Activated CD4-positive, alpha-beta T cell treated with anti-CD3 and anti-CD28 coated beads, Interleukin-2, amount 50 U/mL, for 4 hours (primary cell): Measurements from ENCODE around the gene APBB2.
"Not testable (repeated sequence)": the region's sequence is repeated elsewhere in the genome, so short reads cannot be mapped to it uniquely, and the experiment has no call there.

Source experiments
- DNase-seq, 2 experiments: peaks; one replicate each; pipeline ENCODE4 v3.0.0-alpha.2; 2020

Gene APBB2

DNA sequence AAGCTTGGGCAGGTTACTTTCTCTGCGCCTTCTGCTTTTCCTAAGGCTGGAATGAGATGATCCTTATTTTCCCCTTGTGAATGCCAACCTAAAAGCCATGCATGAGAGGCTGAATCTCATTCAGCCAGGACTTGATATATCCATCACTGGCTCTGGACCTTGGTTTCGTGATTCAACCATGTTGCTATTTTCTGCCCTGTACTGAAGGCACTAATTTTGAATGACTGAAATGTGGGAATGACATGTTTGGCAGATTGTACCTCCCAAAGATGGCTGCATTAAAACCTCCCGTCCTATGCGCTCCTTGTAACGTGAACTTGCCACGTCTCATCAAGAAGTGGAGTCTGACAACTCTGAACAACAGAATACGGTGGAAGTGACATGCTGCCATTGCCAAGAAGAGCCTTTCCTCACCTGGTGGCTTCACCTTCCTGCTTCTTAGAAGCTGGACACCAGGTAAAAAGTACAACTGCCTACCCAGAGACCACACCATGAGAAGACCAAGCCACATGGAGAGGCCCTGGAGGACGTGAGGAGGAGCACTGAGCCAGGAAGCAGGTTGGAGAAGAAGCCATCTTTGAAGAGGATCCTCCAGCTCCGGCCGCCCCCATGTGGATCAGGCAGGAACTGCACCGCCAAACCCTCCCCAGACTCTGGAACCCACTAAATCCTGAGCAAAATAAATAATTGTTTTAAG is 290.1 kb downstream of the APBB2 start:
- DNase-seq, result peak; percentile 58 to 64

DNA sequence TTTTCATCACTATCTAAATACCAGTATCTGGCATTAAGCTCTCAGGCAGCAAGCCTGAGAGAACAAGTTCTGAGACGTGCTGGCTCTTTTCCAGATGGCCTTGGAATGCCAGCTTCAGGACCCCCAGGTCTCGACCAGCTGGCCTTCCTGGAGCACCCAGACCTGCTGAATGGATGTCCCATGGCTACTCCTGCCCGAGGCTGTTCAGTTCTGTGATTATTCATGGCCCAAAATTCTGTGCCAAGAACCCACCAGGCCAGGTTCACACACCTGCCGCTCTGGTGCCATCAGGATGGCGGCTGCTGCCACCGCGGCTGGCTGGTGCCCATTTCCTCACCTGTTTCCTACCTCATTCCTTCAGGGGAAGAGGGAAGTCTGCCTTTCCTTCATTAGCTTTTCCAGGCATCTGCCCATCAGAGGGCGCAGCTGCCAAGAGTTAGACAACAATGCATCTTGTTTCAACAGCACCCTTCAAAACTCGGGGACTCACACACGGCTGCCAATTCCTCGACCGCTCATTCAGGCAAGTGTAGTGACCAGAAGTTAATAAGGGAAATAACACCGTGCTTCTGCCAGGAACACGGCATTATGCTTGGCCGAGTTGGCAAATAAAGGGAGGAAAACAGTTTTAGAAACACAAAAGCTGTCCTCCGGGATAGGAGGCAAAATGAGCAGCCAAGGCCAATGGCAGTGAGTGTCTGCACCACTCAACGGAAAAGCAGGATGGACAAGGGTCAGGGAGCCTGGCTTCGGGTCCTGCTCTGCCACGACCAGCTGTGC is 290.8 kb downstream of the APBB2 start:
- DNase-seq, result no peak

DNA sequence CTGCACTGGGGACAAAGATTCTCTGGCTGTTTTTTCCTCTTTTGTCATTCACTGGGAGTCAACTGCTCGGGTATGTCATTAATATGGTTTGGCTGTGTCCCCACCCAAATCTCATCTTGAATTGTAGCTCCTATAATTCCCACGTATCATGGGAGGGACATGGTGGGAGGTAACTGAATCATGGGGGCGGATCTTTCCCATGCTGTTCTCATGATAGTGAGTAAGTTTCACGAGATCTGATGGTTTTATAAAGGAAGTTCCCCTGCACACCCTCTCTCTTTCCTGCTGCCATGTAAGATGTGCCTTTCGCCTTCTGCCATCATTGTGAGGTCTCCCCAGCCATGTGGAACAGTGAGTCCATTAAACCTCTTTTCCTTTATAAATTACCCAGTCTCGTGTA is 294.4 kb downstream of the APBB2 start:
- not testable (repeated sequence) for DNase-seq

- no peak for DNase-seq
Observed at GRCh38 chr4:40918330-40918729, 296.0 kb downstream of the APBB2 start.

DNA sequence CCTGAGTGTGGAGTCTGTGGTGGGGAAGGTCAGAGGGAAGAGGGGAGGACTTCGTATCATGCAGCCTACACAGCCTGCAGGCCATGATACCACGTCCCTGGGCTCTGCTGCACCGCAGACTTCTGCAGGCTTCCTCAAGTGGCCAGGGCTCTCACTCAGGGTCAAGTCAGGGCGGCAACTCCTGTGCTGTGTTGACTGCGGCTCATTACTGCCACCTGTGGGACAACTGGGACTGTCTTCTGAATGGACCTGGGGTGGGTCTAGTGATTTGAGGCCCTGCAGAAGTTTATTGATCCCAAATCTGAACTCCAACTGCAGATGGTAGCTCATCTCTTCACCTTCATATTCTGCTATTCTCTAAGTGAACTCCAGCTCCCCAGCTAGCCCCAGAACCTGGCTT is 297.5 kb downstream of the APBB2 start:
- peak in 1 of 2 experiments; percentile 13 for DNase-seq

GRCh38 chr4:40916218-40916555 is 298.2 kb downstream of the APBB2 start:
- DNase-seq, result no peak

DNA sequence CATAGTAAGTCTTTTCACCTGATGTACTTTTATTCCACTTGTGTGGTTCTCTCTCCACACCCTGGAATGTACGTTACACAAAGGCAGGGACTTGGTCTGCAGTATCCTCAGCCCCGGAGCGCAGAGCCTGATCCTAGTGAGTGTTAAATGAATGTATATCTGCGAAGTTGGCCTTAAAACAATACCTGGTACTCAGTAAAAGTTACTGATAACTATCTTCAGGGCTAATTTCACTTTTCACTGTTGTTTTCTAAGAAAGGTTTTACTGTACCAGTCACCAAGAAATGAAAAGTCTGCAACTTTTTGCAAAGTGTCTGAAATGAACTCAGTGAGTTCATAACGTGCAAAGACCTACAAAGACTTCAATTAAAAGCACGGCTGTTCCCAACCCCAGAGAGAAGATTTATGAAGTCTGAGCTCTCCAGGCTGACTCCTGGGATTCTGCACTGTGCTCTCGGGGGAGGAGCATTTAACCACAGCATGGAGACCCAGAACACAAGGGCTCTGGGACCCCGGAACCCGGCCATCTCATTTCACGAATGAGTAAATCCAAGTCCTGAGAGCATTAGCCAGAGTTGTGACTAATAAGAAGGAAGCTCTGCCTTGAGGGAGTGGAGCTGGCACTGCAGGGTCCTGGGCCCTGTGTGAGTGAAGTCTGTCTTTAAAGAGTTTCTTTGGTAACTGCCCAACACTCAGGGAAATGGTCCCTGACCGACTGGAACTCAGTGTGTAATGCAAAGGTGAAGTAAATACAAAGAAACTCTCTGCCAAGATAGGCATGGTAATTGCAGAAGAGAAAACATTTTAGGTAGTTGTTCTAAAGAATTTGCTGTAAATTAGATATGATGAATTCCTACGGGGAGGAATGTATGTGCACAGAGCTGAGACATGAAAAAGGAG is 298.8 kb downstream of the APBB2 start:
- DNase-seq, result no peak

GRCh38 chr4:40912460-40913184 is 301.7 kb downstream of the APBB2 start:
- no peak for DNase-seq

DNA sequence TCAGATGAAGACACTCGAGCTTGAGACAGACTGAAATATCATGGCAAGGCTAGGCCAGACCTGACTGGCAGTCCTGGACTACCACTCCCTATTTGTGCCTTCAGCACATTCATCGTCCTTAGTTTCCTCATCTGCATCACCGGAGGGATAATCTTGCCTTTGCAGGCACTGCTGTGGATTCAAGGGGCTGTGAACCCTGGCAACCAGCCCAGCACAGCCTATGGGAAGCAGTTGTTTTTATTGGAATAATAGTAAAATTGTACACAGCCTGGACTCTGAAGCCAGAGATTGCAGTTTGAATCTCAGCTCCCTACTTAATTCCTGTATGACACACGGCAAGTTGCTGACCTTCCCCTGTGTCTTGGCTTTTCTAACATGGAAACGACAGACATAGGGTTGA is 303.6 kb downstream of the APBB2 start:
- DNase-seq, result no peak

DNA sequence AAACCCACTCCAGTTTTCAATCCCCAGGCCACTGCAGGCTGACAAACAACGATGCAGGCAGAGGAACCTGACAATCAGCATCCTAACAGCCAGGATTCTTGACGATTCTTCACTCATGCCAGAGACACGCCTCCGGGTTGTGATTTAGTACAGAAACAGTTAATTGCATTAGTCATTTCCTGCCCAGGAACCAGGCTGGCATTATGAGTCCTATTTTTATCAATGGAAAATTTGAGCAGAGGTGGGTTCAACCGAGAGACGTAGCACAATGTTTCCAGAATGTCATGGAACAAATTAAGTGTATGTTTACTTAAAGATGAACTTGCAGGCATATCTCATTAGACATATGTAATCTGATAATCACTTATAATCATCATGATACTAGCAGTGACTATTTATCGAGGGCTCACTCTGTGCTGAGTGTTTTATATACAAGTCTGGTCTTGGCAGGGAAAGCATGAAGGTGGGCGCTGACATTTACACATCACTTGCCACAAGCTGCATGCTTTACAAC is 304.9 kb downstream of the APBB2 start:
- DNase-seq, result peak in 1 of 2 experiments; percentile 27

DNA sequence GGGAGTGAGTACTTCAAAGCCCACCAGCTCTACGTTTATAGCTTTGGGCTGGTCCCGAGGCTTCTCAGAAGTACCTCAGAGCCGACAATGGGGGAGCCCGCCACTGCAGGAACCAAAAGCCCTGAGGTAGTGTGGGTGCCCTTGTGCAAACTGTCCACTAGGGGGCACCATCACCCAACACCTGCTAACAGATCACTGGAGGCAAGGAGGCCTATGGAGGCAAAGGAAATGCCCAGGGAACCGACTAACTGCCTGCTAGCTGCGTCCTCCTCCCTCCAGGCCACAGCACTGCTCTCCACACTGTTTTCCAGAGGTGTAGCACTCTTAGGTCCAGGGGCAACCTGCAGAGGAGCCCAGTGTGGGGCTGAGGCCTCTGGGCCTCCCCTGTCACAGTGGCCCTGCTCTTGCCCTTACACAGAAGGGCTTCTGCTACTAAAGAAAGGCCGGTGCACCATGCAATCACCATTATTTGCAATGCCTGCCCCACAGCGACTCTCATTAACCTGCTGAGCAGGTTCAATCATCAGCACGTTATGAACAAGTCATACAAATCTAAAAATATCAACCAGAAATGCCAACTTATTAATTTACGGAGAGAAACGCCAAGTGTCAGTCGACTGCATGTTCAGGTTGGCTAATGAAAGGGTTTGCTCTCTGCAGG is 305.5 kb downstream of the APBB2 start:
- DNase-seq, result peak; percentile 51 to 53

DNA sequence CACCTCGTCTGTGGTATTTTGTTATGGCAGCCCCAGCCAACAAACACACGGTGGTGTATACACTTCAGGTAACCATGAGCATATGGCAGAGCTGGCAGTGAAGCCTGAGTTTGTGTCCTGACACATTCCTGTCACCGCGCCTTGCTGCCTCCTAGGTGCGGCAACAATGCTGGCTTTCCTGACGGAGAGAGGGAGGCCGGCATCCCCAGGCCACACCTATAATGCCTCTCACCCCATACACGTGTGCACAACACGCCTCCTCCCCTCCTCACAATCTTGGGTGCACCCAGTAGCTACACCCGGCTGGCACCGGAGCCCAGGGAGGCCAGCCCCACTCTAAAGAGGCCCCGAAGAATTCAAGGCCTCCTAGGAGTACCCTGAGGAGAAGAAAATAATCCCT is 306.0 kb downstream of the APBB2 start:
- no peak for DNase-seq

GRCh38 chr4:40905414-40905813 is 308.9 kb downstream of the APBB2 start:
- DNase-seq, result no peak

DNA sequence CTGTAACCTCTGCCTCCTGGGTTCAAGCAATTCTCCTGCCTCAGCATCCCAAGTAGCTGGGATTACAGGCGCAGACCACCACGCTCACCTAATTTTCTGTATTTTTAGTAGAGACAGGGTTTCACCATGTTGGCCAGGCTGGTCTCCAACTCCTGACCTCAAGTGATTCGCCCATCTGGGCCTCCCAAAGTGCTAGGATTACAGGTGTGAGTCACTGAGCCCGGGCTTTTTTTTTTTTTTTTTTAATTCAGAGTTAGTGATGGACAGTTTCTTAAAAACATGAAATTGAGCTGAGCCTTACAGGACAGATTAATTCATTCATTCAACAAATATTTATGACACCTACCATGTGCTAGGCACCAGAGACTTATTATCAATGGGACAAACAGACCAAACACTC is 313.8 kb downstream of the APBB2 start:
- DNase-seq, result not testable (repeated sequence)

DNA sequence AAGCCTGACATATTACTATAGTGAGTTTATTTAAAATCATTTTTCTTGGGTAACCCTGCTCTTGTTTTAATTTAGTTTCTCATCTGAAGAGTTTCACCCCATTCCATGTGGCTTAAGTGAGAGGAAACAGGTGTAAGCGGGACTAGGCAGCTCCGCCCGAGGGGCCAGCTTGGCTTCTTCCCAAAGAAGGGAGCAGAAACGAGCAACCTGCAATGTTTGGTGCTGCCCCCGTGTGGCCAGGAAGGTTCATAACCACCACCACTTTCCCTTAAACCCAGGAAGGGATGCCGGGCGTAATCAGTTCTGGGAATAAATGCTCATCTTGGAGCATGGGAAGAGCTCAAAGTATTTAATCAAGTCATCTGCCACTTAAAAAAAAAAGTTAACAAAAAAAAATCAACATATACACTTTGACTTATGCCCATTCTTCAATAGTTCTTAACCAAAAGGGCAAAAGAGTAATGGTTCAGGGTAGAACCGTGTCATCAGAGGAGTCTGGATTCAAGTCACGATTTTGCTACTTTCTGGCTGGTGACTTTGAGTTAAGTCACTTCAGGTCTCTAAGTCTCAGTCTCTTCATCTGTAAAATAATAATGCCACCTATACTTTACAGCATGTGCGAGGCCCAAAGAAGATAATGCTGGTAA is 316.7 kb downstream of the APBB2 start:
- DNase-seq, result peak; percentile 54 to 58

GRCh38 chr4:40890764-40891163 is 323.6 kb downstream of the APBB2 start:
- DNase-seq, result no peak

DNA sequence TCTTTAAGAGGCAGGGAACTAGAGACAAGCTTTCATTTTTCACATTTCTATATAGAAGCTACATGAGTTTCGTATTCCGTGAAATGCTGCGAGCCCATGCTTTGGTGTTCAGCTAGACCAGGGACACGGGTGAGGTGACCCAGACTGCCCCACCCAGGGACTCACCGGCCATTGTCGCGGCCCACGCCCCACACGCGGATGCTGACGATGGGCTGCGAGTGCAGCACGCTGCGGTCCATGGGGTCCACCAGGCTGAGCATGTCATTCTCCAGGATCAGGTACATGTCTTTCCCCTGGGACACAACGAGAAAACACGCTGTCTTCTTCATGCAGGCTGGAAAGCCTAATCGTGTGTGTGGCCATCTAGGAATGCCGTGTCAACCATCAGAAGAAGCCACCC is 324.1 kb downstream of the APBB2 start:
- DNase-seq, result no peak

- no peak for DNase-seq
Observed at GRCh38 chr4:40888933-40889332, 325.4 kb downstream of the APBB2 start.

DNA sequence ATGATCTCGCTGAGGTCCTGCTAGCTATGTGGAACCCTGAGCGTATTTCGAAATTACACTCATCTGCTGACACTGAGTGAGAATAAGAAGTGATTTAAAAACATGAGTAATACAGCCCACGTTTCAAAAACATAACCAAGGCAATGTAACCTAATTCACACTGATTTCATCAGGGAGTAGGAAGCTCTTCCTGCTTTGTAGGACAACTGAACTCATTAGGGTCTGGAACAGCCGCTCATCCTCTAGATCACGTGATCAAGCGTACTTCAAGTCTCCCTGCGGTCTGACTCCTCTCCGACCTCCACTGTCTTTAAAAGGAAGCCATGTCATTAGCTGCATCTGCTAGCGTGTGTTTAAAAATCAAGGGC is 326.6 kb downstream of the APBB2 start:
- no peak for DNase-seq

GRCh38 chr4:40886931-40887763 is 327.2 kb downstream of the APBB2 start:
- no peak for DNase-seq

DNA sequence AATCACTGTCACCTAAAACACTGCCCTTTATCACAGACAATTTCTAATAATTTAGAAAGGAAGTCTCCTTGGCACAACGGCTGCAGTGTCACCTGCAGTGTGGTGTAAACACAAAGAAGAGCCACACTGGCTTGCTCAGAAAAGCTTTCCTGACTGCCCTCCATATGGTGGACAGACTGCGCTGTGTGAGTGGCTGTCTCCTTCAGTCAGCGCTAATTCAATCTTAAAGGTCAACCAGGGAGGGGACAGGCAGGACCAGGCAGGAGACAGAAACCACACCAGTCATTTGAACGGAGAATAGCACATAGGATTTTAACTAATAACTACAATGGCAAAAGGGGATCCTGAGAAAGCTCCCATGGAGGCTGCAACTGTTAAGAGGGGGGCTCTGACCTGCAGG is 332.5 kb downstream of the APBB2 start:
- no peak for DNase-seq
